Adipocyte (in vitro differentiated cells): ENCODE data around the gene CILP2.

ENCODE experiments used
- DNase-seq: peaks from one replicate; pipeline ENCODE4 v3.0.0-alpha.2; 2015; ENCODE audit warnings: low read depth
- H3K27me3 ChIP-seq: replicated peaks from 2 replicates; pipeline ENCODE4 v1.7.0; 2013; ENCODE audit warnings: mild to moderate bottlenecking, low read length, moderate library complexity; ENCODE audit not compliant: control insufficient read depth, insufficient read depth
- H3K36me3 ChIP-seq: 2 replicates; pipeline ENCODE4 v1.7.0; 2013; ENCODE audit warnings: low read length, mild to moderate bottlenecking, moderate library complexity; ENCODE audit not compliant: control insufficient read depth, insufficient read depth, severe bottlenecking
- H3K4me1 ChIP-seq: 2 replicates; pipeline ENCODE4 v1.7.0; 2013; ENCODE audit warnings: mild to moderate bottlenecking, low read length, moderate library complexity; ENCODE audit not compliant: control insufficient read depth, insufficient read depth
- H3K4me3 ChIP-seq: 2 replicates; pipeline ENCODE4 v1.7.0; 2013; ENCODE audit warnings: mild to moderate bottlenecking, low read length, moderate library complexity
- H3K9ac ChIP-seq: 2 replicates; pipeline ENCODE4 v1.7.0; 2013; ENCODE audit warnings: mild to moderate bottlenecking, low read length, moderate library complexity
- H3K9me3 ChIP-seq: 2 replicates; pipeline ENCODE4 v1.7.0; 2013; ENCODE audit warnings: mild to moderate bottlenecking, low read length, moderate library complexity; ENCODE audit not compliant: control insufficient read depth

The CILP2 gene

DNA sequence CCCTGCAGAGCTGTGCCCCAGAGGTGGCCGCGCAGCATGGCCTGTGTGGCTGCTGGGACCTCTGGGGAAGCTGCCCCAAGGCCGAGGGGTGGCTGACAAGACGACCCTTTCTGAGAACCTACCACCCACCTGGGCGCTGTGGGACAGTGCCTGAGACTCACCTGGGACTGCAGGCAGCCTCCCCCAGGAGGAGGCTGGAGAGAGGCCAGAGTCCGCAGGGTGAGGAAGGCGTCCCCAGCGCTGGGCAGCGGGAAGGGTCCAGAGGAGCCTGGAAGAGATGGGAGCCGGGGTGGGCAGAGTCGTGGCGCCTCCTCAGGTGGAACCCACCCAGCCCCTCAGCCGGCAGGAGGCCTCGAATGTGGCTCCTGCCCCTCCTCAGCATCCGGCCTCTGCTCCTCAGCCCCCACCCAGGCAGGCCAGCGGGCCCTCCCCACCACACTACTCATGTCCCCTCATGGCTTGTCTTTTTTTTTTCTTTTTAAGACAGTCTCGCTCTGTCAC lies 25.3 kb downstream of the CILP2 start:
- no peaks in the 10 kb centered on the region for H3K36me3 ChIP-seq
- DNase-seq = no peak
- no peaks in the 10 kb centered on the region for H3K27me3 ChIP-seq
- H3K4me3 ChIP-seq = no peak overlapping the region
- H3K9ac ChIP-seq = no peak overlapping the region
- H3K4me1 ChIP-seq = no peaks in the 10 kb centered on the region
- H3K9me3 ChIP-seq = no peaks in the 10 kb centered on the region

DNA sequence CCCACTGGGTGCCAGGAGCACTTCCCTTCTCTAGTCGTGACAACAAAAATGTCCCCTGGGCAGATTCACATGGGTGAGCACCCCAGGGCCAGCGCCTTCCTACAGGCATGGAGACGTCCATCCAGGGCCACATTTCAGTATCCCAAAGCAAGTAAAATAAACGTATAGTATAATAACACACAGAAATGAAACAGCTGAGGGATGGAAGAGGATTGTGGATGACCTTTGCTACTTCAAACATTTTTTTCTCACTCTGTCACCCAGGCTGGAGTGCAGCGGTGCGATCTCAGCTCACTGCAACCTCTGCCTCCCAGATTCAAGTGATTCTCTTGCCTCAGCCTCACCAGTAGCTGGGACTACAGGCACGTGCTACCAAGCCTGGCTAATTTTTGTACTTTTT lies 28.2 kb downstream of the CILP2 start:
- DNase-seq = peak; percentile 21
- Histone ChIP-seq H3K4me3 (no peak overlapping the region), H3K27me3 (no peaks in the 10 kb centered on the region), H3K9me3 (no peaks in the 10 kb centered on the region), H3K9ac (no peak overlapping the region), H3K4me1 (peaks cover 7% of the 10 kb centered on the region), H3K36me3 (no peaks in the 10 kb centered on the region)

DNA sequence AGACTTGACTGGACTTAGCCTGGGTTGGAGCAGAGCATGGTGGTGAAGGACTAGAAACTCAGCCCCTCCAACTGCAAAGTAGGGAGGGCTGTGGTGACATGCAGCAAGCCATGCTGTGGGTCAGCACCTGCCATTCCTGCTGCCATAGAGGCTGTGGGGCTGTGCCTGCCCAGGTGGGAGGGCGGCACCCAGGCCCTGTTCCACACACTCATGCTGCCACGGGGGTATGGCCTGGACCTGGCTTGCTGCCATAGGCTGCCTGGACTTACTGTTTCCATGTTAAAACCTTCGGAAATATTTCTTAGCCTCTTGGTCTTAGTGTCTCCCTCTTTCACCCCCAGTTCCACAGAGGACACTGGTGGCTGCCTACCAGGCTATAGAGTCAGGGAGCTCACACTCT lies 29.3 kb downstream of the CILP2 start:
- H3K9me3 ChIP-seq = no peaks in the 10 kb centered on the region
- no peak overlapping the region for H3K4me3 ChIP-seq
- no peak overlapping the region for H3K9ac ChIP-seq
- no peaks in the 10 kb centered on the region for H3K27me3 ChIP-seq
- no peak for DNase-seq
- H3K36me3 ChIP-seq = no peaks in the 10 kb centered on the region
- H3K4me1 ChIP-seq = peaks cover 7% of the 10 kb centered on the region

- no peaks in the 10 kb centered on the region for H3K36me3 ChIP-seq
- H3K27me3 ChIP-seq = no peaks in the 10 kb centered on the region
- peak; percentile 47 for DNase-seq
Measured at GRCh38 chr19:19568802-19569756, 31.0 kb downstream of the CILP2 start.

DNA sequence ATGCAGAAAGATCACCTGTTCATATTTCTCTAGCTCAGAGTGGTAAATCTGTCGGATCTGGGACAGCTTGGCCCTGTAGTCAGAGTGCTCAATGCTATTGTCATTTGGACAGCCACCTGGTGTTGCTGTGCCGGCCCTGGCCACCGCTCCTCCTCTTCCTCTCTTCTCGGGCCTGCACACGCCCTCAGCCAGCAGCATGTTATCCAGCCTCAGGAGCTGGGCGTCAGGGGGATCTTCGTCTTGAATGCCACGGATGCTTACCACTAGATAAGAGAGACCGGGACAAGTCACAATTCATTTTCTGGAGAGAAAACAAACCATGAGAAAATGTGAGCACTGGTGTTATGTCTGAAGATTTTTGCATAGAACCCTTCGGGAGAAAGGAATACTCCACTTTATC lies 32.5 kb downstream of the CILP2 start:
- DNase-seq = no peak
- Histone ChIP-seq H3K9ac (no peak overlapping the region), H3K27me3 (no peaks in the 10 kb centered on the region), H3K9me3 (no peaks in the 10 kb centered on the region), H3K4me1 (peaks cover 7% of the 10 kb centered on the region), H3K36me3 (no peaks in the 10 kb centered on the region), H3K4me3 (no peak overlapping the region)

More at GRCh38 chr19:19568802-19569756, 31.0 kb downstream of the CILP2 start:
- peaks cover 7% of the 10 kb centered on the region for H3K4me1 ChIP-seq
- H3K4me3 ChIP-seq = no peak overlapping the region
- no peak overlapping the region for H3K9ac ChIP-seq
- H3K9me3 ChIP-seq = no peaks in the 10 kb centered on the region

DNA sequence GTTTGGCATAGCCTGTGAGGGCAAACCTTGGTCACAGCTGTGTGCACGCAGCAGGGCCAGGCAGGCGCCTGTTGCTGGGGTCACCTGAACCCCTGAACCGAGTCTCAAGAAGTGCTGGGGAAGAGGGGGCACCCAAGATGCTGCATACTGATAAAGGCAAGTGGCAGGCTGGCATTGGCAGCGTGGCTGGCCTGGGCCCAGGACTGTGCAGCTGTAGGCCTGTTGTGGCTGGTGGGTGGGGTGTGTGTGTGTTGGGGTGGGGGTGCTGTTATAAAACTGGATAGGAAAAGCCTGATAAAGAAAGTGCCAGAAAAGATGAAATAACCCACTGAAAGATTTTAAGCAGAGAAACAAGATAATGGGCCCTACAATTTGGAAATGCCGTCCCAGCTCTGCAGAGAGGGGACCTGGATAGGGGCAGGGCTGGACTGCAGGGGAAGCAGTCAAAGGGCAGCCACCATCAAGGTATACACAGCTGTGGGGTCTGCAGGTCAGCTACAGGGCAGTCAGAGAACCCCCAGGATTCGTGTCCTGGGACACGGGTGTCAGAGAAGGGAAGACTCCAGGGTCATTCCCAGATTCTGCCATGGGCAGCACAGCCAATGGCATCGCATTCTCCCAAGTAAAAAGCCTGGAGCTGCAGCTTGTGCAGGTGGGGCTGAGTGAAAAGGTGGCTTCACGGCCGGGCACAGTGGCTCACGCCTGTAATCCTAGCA lies 33.2 kb downstream of the CILP2 start:
- no peak for DNase-seq
- Histone ChIP-seq H3K4me1 (peaks cover 7% of the 10 kb centered on the region), H3K4me3 (no peak overlapping the region)

DNA sequence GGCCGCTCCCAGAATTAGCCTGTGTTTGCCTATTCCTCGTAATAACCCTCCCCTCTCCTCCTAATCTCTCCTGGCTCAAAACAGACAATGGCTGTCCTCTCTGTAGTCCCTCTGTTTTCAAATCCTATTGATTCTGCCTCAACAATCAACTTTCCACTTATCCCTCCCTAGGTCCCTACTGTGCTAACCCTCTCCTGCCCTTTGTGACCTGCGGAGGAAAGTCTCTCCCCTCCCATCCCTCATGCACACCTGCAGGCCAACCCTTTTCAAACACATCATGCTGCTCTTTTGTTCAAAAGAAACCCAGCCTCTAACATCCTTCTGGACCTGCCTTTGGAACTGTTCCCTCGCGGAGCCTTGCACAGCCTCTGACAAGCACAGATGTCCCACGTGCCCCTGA lies 37.3 kb downstream of the CILP2 start:
- H3K27me3 ChIP-seq = no peaks in the 10 kb centered on the region
- DNase-seq = no peak
- no peak overlapping the region for H3K4me3 ChIP-seq
- H3K4me1 ChIP-seq = no peaks in the 10 kb centered on the region
- no peaks in the 10 kb centered on the region for H3K36me3 ChIP-seq
- H3K9me3 ChIP-seq = no peaks in the 10 kb centered on the region
- H3K9ac ChIP-seq = no peak overlapping the region

More for the DNA sequence above, 33.2 kb downstream of the CILP2 start:
- Histone ChIP-seq H3K9me3 (no peaks in the 10 kb centered on the region), H3K36me3 (no peaks in the 10 kb centered on the region), H3K27me3 (no peaks in the 10 kb centered on the region), H3K9ac (no peak overlapping the region)

DNA sequence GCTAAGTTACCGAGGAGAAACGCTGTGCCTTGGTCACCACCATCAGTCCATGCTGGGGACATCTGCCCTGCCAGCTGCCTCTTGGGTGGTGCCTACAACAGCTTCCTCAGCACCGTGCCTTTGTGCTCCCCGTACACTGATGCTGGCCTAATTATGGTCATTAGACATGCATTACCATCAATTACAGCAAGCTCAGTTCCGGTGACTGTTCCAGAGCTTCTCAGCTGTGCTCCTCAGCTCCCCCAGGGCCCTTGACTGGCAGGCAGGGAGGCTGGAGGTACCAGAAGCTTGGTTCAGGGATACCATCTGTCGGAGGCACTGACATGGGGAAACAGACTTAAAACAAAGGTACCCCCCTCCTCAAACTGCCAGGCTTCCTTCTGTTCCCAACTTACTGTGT lies 40.2 kb downstream of the CILP2 start:
- no peaks in the 10 kb centered on the region for H3K27me3 ChIP-seq
- DNase-seq = no peak
- H3K4me1 ChIP-seq = no peaks in the 10 kb centered on the region
- H3K9ac ChIP-seq = no peak overlapping the region
- H3K9me3 ChIP-seq = no peaks in the 10 kb centered on the region
- no peaks in the 10 kb centered on the region for H3K36me3 ChIP-seq
- H3K4me3 ChIP-seq = no peak overlapping the region

DNA sequence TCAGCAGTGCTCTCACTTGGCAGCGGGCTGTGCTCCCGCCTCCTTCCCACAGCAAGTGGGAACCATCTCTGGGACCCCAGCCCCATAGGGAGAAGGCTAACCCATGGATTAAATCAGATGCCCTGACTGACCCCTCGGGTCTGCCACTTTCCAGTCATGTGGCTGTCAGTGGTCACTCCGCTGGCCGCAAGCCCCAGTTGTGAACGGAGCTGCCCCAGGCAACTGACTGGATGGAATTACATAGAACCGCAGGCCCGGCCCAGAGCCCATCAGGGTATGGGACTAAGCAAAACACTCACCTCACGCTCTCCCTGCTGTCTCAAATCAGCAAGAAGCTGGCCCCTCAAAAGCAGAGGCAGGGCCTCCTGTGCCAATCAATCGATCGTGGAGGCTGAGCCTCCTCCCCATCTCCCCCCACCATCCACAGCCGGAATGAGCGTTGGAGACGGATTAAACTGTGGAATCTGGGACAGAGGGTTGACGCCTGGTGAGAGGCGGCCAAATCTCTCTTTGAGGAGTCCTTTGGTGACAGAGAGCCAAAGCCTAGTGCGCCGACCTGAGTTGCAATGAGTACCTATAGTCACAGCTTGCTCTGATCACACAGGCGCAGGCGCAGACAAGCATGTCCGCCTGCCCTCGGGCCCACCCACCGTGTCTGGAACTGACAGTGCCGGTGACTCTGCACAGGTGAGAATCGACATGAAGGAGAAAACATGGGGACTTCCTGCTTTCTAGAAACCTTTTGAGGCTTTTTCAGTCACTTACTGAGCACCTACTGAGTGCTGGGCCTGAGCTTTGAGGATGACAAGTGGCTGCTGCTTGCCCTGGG lies 41.7 kb downstream of the CILP2 start:
- Histone ChIP-seq H3K36me3 (no peaks in the 10 kb centered on the region), H3K9ac (no peak overlapping the region), H3K4me3 (no peak overlapping the region), H3K9me3 (no peaks in the 10 kb centered on the region), H3K4me1 (no peaks in the 10 kb centered on the region), H3K27me3 (no peaks in the 10 kb centered on the region)
- no peak for DNase-seq

- no peak for DNase-seq
- Histone ChIP-seq H3K9ac (no peak overlapping the region), H3K36me3 (no peaks in the 10 kb centered on the region), H3K4me3 (no peak overlapping the region), H3K9me3 (no peaks in the 10 kb centered on the region), H3K27me3 (no peaks in the 10 kb centered on the region), H3K4me1 (no peaks in the 10 kb centered on the region)
Measured at GRCh38 chr19:19580418-19580817, 42.4 kb downstream of the CILP2 start.

DNA sequence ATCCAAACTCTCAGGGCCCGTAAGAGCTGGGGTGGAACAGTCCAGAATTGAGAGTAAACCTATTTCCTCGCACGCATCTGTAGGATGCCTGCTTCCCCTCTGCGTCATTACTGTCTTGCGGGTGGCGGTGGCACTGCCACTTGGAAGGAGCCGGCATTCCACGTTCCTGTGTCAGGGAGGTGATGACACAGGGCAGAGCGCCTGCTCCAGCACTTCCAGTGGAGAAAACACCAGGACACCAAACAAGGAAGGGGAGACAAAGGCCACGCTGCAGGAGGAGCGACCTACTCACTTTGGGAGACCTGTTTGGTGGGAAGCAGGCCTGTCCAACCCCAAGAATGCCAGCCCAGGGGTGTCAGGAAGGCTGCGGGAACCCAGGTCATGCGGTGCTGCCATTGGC lies 43.3 kb downstream of the CILP2 start:
- Histone ChIP-seq H3K4me1 (no peaks in the 10 kb centered on the region), H3K9me3 (no peaks in the 10 kb centered on the region), H3K36me3 (no peaks in the 10 kb centered on the region), H3K9ac (no peak overlapping the region), H3K4me3 (no peak overlapping the region), H3K27me3 (no peaks in the 10 kb centered on the region)
- no peak for DNase-seq
